HT1080 (cell line): ENCODE data around the gene TNFRSF14. TPM values are rescaled to one million over a fixed set of nuclear protein-coding genes. Genes with fewer than 3 reads are reported as not detected.

Experiments used
- DNase-seq: peaks from one replicate; pipeline ENCODE4 v3.0.0-alpha.2; 2015; ENCODE audit warnings: low read depth
- total RNA-seq: library from RNA; depleted of rRNA; stranded (reverse); fragments of >200 nt; shearing (Covaris generic); gene quantifications from 2 replicates; pipeline ENCODE4 v1.2.3, GENCODE V29; 2014

TNFRSF14 gene
- total RNA-seq, 1 experiment from 2014 or later = 16.6 TPM

GRCh38 chr1:2597441-2598328 is 41.5 kb downstream of the TNFRSF14 start:
- no peak for DNase-seq

DNA sequence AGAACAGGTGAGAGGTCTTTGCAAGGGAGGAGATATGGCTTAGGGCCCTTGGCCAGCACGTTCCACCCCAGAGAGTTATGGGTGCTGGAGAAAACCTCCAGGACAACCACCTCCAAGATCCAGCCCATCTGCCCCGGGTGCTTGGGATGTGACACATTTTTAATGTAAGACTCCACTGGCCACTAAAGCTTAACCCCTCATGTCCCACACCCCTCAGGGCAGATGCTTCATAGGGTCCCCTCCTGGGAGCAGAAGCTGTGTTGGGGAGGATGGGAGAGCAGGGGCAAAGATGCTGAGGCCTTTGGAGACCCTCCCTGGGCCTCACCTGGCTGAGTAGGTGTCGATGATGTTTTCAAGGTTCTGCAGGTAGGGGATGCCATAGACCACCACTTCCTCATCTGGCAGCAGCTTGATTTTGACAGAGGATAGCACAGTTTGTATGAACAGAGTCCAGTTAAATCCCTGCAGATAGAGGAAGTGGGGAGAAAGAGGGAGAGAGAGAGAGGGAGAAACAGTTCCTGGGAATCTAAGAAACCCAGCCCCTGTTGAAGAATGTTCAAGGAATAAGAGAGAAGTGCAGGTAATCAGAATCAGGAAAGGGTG is 42.3 kb downstream of the TNFRSF14 start:
- DNase-seq = no peak

GRCh38 chr1:2601721-2602303 is 45.6 kb downstream of the TNFRSF14 start:
- DNase-seq = no peak

DNA sequence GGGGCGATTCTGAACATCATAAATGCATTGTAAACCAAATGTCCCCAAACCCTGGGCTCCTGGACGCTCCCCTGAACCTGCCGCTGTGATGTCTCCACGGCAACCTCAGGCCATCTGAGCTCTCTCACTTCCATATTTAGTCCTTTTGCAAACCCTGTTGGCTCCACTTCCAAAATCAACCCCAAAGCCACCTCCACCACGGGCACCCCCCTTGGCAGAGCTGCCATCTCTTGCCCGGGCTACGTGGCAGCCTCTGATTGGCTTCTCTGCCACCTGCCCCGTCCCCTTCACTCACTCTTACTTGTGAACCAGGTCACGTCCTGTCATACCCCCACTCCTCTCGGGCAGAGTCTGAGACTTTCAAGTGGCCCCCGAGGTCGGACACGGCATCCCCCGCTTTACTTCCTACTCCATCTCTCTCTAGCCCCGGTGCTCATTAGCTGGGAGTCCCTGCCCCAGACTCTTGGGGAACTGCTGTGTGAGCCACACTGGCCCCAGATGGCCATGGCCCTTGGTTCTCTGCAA is 46.2 kb downstream of the TNFRSF14 start:
- no peak for DNase-seq

- DNase-seq = no peak
Observed at GRCh38 chr1:2602866-2603520, 46.8 kb downstream of the TNFRSF14 start.

GRCh38 chr1:2603521-2604155 is 47.5 kb downstream of the TNFRSF14 start:
- DNase-seq = no peak

- no peak for DNase-seq
Observed at GRCh38 chr1:2604156-2604843, 48.1 kb downstream of the TNFRSF14 start.

- no peak for DNase-seq
Observed at GRCh38 chr1:2604844-2605508, 48.8 kb downstream of the TNFRSF14 start.

DNA sequence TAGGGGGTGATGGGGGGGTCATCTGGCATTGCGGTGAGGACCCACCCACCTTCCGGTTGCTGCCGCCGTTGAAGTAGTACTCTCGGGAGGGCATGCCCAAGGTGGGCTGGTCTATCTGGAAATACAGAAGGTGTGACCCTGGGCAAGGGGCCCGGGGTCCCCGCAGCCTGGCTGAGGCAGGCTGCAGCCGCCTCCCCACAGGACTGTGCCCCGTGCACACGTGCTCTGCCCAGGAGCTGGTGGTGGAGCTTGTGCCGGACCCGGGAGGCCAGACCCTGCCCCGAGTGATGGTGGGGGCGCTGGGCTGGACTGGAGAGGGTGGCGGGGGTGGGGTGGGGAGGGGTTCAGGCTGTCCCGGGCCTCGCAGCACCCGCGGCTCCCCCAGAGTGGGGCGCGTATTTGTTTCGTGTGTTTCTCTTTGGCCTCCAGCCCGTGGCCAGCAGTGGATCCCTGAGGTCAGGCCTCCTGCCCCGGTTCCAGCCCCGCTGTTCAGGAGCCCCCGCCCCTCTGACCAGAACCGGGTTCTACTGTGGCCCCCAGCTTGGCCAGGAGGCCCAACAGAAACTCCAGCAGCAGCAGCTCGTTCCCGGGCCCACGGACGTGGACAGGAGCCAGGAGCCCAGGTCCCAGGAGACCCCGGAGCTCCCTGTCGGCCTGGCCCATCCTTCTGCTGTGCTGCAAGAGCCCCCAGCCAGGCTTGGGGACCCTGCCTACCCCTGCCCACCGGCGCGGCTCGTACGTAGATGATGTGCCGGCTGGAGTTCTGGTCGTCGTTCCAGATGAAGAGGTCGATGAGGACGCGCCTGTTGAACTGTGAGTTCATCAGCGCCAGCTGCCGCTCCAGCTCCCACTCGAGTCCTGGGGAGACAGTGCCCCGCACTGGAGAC is 49.6 kb downstream of the TNFRSF14 start:
- no peak for DNase-seq

DNA sequence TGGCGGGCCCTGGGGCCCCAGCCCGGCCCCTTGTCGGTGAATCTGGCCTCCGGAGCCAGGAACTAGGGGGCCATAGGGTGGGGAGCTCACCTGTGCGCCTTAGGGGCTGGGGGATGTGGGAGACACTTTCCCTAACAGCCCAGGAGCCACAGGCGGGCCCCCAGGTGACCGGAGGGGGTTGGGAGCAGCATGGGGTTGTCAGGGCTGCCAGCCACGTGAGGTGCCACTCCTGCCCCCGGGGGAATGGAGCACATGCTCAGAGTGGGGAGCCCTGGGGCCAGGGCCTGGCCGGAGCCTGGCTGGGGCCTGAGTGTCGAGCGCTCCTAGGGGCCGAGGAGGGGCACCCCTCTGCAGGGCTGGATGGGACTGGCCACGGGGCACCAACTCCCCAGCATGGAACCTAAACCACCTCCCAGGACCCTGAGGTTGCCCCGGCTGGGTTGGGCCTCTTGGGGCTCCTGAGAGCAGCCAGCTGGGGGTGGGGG is 50.3 kb downstream of the TNFRSF14 start:
- no peak for DNase-seq

GRCh38 chr1:2606881-2607621 is 50.9 kb downstream of the TNFRSF14 start:
- DNase-seq = no peak

DNA sequence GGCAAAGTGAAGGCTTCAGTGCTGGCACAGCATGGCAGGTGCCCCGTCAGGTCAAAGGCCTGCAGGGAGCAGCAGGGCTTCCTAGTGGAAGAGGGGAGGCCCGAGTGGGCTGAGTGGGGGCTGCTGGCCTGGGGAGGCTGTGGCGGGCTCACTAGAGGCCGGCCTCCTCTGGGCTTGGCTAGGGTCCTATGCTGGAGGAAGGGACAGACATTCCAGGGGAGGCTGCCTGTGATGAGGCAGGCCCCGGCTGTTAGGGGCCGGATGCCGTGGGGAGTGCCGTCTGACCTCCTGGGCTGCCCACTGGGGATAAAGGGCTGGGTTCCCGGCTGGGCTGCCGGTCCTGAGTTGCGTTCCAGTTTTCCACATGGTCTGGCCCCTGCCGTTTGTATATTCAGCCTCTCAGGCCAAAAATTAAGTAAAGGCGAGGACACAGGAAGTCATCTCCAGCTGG is 51.5 kb downstream of the TNFRSF14 start:
- no peak for DNase-seq

- DNase-seq = no peak
Observed at GRCh38 chr1:2609319-2610035, 53.3 kb downstream of the TNFRSF14 start.

GRCh38 chr1:2610036-2610959 is 54.1 kb downstream of the TNFRSF14 start:
- DNase-seq = peak; percentile 17

DNA sequence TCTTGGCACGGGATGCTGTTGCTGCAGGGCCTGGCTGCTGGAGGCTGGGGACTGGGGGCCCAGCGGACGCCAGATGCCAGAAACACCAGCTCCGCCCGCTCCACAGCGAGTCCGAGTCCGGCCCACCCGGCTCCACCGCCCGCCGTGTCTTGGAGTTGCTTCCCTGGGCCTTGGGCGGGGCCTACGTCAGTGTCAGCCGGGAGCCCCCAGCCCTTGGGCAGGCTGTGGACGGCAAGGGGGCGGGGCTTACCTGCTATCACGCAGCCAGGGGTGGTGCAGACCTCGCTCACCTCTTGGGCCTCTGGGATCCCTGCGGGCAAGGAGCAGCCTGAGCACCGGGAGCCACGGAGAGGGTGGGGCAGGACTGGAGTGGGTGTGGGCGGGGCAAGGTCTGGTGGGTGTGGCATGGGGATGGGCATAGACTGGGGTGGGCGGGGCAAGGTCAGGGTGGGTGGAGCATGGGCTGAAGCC is 54.9 kb downstream of the TNFRSF14 start:
- no peak for DNase-seq
